Mucosa of descending colon (tissue), 3 donors: ENCODE data around the gene LILRB3. TPM values are rescaled to one million over a fixed set of nuclear protein-coding genes. Genes with fewer than 3 reads are reported as not detected.

Source experiments
- ATAC-seq: fragments of 200-7000 bp; cut with Tn5 transposase; one replicate; pipeline ENCODE4 v1.9.1; 2020; ENCODE audit warnings: mild to moderate bottlenecking, moderate library complexity
- DNase-seq, 3 donors: peaks; one replicate each; pipeline ENCODE4 v3.0.0-alpha.2; 2020
- H3K36me3 ChIP-seq: fragments of 200-600 bp; one replicate; pipeline ENCODE4 v1.8.0; 2021; ENCODE audit warnings: low read depth, mild to moderate bottlenecking
- H3K4me1 ChIP-seq: fragments of 200-600 bp; one replicate; pipeline ENCODE4 v1.8.0; 2021; ENCODE audit warnings: low read depth, mild to moderate bottlenecking
- H3K4me3 ChIP-seq: fragments of 200-600 bp; one replicate; pipeline ENCODE4 v1.8.0; 2021; ENCODE audit warnings: mild to moderate bottlenecking
- H3K9me3 ChIP-seq: fragments of 200-600 bp; one replicate; pipeline ENCODE4 v1.8.0; 2021; ENCODE audit warnings: mild to moderate bottlenecking
- intact Hi-C, 2 donors: fragments of 100-400 bp; cut with DNase I in 1 of 2; cut with micrococcal nuclease in 1 of 2; formaldehyde crosslinking; loops; one replicate each; pipeline versions ENCODE4 v1.11.0 to v1.11.1; 2022; cut with DNase I, micrococcal nuclease
- total RNA-seq, 3 donors: library from RNA; stranded (reverse); fragmentation: NEBNext Ultra II Directional in 2 of 3; extraction: Animal tissue kit (Norgen Biotek cat#: 25700) in 2 of 3; gene quantifications; one replicate each; pipeline versions ENCODE4 v1.2.1 to v1.2.4, GENCODE V29; 2021 to 2023
- TF ChIP-seq, protein P1 (sequence below): fragments of 200-600 bp; IDR thresholded peaks from one replicate; pipeline ENCODE4 v1.8.0; 2022; ENCODE audit warnings: antibody characterized with exemption, mild to moderate bottlenecking
- donor health status: DM: no; HTN: no; CAD: no; lungs with moderate emphysema.
- donor health status: DM: no; HTN: no; CAD: no.
- donor health status: DM: no; HTN: yes; CAD: no.

The LILRB3 gene
- total RNA-seq, 3 donors from 2014 or later = 0.67 to 7.7 (median 4.3) TPM

DNA sequence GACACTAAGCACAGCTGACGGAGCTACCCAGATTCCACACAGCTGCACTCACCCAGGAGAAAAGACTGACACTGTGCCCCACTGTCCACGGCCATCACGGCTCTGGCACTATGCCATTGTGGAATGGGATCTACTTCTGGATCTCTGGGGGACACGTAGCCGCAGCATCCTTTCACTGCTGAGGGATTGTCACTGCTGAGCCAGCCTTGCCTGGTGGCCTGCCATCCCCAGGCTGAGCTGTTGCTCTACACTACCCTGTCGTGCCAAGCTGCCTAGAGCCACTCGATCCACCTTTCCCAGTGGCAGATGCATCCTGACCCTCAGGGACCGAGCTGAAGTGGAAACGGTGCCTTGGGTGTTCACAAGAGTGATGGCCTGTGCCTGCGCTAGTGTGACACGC lies 39.3 kb upstream of the LILRB3 start:
- intact Hi-C loops = no loop called here
- TF ChIP-seq, protein P1, sequence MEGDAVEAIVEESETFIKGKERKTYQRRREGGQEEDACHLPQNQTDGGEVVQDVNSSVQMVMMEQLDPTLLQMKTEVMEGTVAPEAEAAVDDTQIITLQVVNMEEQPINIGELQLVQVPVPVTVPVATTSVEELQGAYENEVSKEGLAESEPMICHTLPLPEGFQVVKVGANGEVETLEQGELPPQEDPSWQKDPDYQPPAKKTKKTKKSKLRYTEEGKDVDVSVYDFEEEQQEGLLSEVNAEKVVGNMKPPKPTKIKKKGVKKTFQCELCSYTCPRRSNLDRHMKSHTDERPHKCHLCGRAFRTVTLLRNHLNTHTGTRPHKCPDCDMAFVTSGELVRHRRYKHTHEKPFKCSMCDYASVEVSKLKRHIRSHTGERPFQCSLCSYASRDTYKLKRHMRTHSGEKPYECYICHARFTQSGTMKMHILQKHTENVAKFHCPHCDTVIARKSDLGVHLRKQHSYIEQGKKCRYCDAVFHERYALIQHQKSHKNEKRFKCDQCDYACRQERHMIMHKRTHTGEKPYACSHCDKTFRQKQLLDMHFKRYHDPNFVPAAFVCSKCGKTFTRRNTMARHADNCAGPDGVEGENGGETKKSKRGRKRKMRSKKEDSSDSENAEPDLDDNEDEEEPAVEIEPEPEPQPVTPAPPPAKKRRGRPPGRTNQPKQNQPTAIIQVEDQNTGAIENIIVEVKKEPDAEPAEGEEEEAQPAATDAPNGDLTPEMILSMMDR = no peak
- Histone ChIP-seq H3K4me1 (no peaks in the 10 kb centered on the region), H3K4me3 (no peak overlapping the region), H3K36me3 (no peaks in the 10 kb centered on the region), H3K9me3 (no peaks in the 10 kb centered on the region)
- no peak for ATAC-seq
- DNase-seq = no peak

GRCh38 chr19:54257116-54257480 lies 34.3 kb upstream of the LILRB3 start, which contains the start of gene LILRB5:
LILRB5 (minus strand) TSS chr19:54257273; CDS start chr19:54257193, 80 bp downstream.
- H3K4me1 ChIP-seq = no peaks in the 10 kb centered on the region
- DNase-seq = peak in 1 of 3 donors; percentile 10
- no peak within 1 kb of the TSS for H3K4me3 ChIP-seq
- TF ChIP-seq, protein P1 = no peak
- H3K9me3 ChIP-seq = no peaks in the 10 kb centered on the region
- intact Hi-C loops = no loop called here
- peak; percentile 30 for ATAC-seq
- no peaks in the 10 kb centered on the region for H3K36me3 ChIP-seq

DNA sequence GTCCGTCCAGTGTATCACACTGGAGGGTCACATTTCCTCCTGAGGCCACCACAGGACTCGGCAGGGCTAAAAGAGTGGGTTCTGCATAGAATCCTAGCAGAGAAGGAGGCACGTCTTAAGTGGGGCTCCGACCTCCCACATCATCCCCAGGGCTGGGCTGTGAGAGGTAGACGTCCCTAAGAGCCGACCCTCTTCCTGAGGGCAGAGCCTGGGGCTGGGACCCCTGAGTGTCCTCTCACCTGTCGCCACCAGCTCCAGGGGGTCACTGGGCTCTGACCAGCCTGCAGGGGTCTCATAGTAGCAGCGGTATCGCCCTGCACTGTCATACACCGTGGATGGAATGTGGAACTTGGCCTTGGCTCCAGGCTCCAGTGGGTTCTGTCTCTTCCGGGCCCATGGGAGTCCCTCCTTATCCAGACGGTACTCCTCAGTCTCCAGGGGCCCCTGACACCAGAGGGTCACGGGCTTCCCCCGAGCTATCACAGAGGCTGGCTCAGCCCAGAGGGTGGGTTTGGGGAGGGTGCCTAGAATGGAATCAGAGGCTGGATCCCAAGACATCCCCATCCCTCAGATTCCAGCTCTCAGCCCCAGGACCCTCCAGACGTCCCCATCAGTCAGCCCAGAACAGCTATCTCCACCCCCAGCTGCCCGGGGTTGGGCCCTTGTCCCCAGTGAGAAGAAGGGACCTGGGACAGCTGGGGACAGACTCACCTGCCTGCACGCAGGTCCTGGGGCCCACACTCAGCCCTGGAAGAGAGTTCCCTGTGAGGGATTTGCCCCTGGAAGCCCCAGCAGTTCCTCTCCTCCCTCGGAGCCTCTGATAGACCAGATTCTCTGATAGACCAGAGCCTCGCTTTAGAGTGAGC lies 33.7 kb upstream of the LILRB3 start:
- TF ChIP-seq, protein P1 = no peak
- ATAC-seq = peak; percentile 8

GRCh38 chr19:54255105-54255775 lies 32.4 kb upstream of the LILRB3 start:
- DNase-seq (no peak), ATAC-seq (no peak)
- intact Hi-C loops = no loop called here
- Histone ChIP-seq H3K9me3 (no peaks in the 10 kb centered on the region), H3K36me3 (no peaks in the 10 kb centered on the region), H3K4me3 (no peak overlapping the region), H3K4me1 (no peaks in the 10 kb centered on the region)
- TF ChIP-seq, protein P1 = no peak

More for the DNA sequence above, 33.7 kb upstream of the LILRB3 start:
- intact Hi-C loops = no loop called here
- DNase-seq = no peak
- Histone ChIP-seq H3K4me3 (no peak overlapping the region), H3K4me1 (no peaks in the 10 kb centered on the region), H3K36me3 (no peaks in the 10 kb centered on the region), H3K9me3 (no peaks in the 10 kb centered on the region)

- Histone ChIP-seq H3K4me1 (no peaks in the 10 kb centered on the region), H3K9me3 (no peaks in the 10 kb centered on the region), H3K36me3 (no peaks in the 10 kb centered on the region), H3K4me3 (no peak overlapping the region)
- no peak for DNase-seq
- TF ChIP-seq, protein P1 = no peak
- ATAC-seq = no peak
- intact Hi-C loops = no loop called here
Observed at GRCh38 chr19:54254195-54254906, 31.5 kb upstream of the LILRB3 start.
